WTC11 (cell line): ENCODE data around the gene TMEM271.

Source experiments
- CTCF ChIP-seq: fragments of 200-600 bp; IDR thresholded peaks from 2 replicates; pipeline ENCODE4 v1.8.0; 2022; ENCODE audit warnings: antibody characterized with exemption
- USF2 ChIP-seq: sonication (generic); formaldehyde crosslinking; IDR thresholded peaks from 2 replicates; pipeline ENCODE4 v1.8.1; 2023; ENCODE audit warnings: mild to moderate bottlenecking, missing genetic modification reagents, moderate library complexity

GRCh38 chr4:531076-531475 lies 45.0 kb downstream of the TMEM271 start:
- TF ChIP-seq USF2 (CRISPR knock-in tag) = no peak
- TF ChIP-seq CTCF = no peak
